Vagina (tissue), 2 donors: ENCODE measurements around the gene TAF11L6.

Experiments
- CTCF ChIP-seq, 3 experiments: fragments of 450-650 bp in 2 of 3; fragments of 200-600 bp in 1 of 3; sonication (generic) in 1 of 3; IDR thresholded peaks; one replicate each; pipeline ENCODE4 v1.5.1; 2017 to 2019; ENCODE audit warnings: antibody characterized with exemption in 3 of 3, mild to moderate bottlenecking in 2 of 3, moderate library complexity in 2 of 3
- POLR2A ChIP-seq, 2 donors: fragments of 450-650 bp; IDR thresholded peaks; one replicate each; pipeline ENCODE4 v1.6.1; 2017; ENCODE audit warnings: antibody characterized with exemption in 2 of 2, mild to moderate bottlenecking in 2 of 2, moderate library complexity in 2 of 2

- TF ChIP-seq CTCF (IDR thresholded peaks at IDR 0.05) (no peak), POLR2A (IDR thresholded peaks at IDR 0.05) (no peak)
Measured at GRCh38 chr5:17482790-17483189, 45.7 kb upstream of the TAF11L6 start.
